Stimulated activated naive CD8-positive, alpha-beta T cell treated with anti-CD3 and anti-CD28 coated beads, Interleukin-15, Interleukin-2, amounts not matched to agents 100 ng/mL and 50 ng/mL, for 24 hours (primary cell): ENCODE results near the gene GLI2.

Source experiments
- H3K27ac Mint-ChIP-seq: one replicate; pipeline ENCODE4 v1.8.0; 2021; ENCODE audit warnings: mild to moderate bottlenecking, mixed read lengths
- H3K27me3 Mint-ChIP-seq: one replicate; pipeline ENCODE4 v1.8.0; 2021; ENCODE audit warnings: mixed read lengths
- H3K36me3 Mint-ChIP-seq: one replicate; pipeline ENCODE4 v1.8.0; 2021; ENCODE audit warnings: low read depth, mixed read lengths
- H3K4me1 Mint-ChIP-seq: one replicate; pipeline ENCODE4 v1.8.0; 2021; ENCODE audit warnings: low read depth, mixed read lengths
- H3K4me3 Mint-ChIP-seq: one replicate; pipeline ENCODE4 v1.8.0; 2021; ENCODE audit warnings: mild to moderate bottlenecking, mixed read lengths
- H3K9me3 Mint-ChIP-seq: one replicate; pipeline ENCODE4 v1.8.0; 2021; ENCODE audit warnings: mixed read lengths

GLI2 gene

DNA sequence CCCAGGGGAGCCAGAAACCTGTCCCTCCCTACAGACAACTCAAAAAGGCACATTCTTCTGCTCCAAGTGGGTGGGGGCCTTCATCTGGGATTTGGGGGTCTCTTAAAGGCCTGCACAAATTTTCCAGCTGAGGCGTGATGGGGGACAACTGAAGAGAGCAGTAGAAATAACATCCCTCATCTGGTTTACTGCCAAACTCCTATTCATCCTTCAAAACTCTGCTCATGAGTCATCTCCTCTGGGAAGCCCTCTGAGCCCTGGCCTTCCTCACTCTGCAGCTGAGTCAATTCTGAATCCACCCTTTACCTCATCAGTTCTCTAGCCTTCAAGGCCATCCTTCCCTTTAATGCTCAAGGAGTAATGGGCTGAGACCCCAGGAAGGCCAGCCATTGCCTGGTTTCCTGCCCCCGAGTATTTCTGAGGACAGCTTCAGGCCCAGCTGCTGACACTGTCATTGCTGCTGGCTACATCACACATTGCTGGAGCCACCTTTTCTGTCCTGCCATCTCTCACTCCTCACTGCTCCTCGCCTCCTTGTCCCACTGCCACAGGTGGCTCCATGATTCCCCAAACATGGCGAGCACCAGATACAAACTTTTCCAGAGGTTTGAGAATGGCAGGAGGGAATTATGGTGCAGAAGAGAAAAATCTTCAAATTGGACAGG is 32.2 kb upstream of the GLI2 start:
- no peaks in the 10 kb centered on the region for H3K9me3 Mint-ChIP-seq

DNA sequence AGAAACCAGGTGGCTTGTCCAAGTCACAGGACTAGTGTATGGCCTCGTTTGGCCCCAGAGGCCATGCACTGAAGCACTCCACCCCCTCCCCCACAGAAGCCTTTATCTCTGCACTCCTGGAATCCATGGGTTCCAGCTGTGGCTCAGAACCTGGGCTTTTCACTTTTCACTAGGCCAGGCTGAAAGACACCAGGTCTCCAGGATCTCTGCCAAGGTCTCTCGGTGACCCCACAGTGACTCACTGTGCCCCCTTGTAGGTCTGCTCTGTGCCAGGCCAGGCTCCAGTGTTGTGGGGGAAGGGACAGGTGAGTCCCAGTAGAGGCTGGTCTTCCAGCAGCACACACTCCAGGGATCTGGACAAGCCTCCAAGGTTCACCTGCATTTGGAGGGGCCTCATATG is 31.0 kb upstream of the GLI2 start:
- Mint-ChIP-seq H3K4me3 (no peak overlapping the region), H3K27ac (no peak overlapping the region), H3K27me3 (peaks cover 6% of the 10 kb centered on the region), H3K36me3 (no peaks in the 10 kb centered on the region), H3K9me3 (no peaks in the 10 kb centered on the region), H3K4me1 (no peaks in the 10 kb centered on the region)

More for the DNA sequence above, 32.2 kb upstream of the GLI2 start:
- no peak overlapping the region for H3K4me3 Mint-ChIP-seq
- no peak overlapping the region for H3K27ac Mint-ChIP-seq
- H3K27me3 Mint-ChIP-seq = peaks cover 3% of the 10 kb centered on the region
- H3K4me1 Mint-ChIP-seq = no peaks in the 10 kb centered on the region
- no peaks in the 10 kb centered on the region for H3K36me3 Mint-ChIP-seq

DNA sequence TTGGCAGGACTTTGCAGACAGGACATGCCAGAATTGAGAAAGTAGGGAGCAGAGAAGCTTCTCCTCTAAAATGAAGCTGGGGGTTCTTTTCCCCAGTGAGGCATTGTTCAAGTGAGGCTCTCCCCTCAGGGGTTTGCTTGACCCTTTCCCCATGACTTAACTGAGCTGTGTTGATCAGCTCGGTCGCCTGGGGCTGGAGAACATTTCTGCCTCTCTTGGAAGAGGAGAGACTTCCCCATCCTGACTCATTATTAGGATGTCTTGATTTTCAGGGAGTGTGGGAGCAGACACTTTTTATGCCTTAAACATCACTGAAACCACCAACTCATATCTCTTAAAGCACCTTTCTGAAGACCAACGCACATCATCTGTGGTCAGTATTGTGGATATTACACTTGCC is 27.9 kb upstream of the GLI2 start:
- Mint-ChIP-seq H3K36me3 (no peaks in the 10 kb centered on the region), H3K4me3 (no peak overlapping the region), H3K27ac (no peak overlapping the region), H3K9me3 (no peaks in the 10 kb centered on the region), H3K4me1 (no peaks in the 10 kb centered on the region), H3K27me3 (peaks cover 3% of the 10 kb centered on the region)

DNA sequence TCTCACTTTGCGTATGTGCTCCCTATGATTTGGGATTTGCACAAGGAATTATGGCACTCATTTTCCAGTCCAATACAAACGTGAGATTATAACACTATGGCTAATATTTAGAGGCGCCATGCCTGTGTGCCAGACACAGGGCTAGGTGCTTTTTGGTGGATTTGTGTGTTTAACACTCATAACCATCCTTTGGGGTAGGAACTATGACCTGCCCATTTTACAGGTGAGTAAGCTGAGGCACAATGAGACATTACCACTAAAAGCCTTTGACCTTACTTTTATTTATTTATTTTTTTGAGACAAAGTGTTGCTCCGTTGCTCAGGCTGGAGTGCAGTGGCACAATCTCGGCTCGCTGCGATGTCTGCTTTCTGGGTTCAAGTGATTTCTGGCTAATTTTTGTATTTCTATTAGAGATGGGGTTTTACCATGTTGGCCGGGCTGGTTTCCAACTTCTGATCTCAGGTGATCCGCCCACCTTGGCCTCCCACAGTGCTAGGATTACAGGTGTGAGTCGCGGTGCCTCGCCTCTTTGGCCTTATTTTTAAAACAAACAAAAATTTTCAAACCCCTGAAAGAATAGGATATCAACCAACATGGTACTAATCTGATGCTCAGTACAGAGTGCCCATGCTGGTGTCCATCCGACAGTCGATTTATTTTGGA is 26.6 kb upstream of the GLI2 start:
- H3K9me3 Mint-ChIP-seq = no peaks in the 10 kb centered on the region
- peaks cover 3% of the 10 kb centered on the region for H3K27me3 Mint-ChIP-seq
- no peak overlapping the region for H3K27ac Mint-ChIP-seq
- no peaks in the 10 kb centered on the region for H3K36me3 Mint-ChIP-seq
- no peak overlapping the region for H3K4me3 Mint-ChIP-seq
- no peaks in the 10 kb centered on the region for H3K4me1 Mint-ChIP-seq

DNA sequence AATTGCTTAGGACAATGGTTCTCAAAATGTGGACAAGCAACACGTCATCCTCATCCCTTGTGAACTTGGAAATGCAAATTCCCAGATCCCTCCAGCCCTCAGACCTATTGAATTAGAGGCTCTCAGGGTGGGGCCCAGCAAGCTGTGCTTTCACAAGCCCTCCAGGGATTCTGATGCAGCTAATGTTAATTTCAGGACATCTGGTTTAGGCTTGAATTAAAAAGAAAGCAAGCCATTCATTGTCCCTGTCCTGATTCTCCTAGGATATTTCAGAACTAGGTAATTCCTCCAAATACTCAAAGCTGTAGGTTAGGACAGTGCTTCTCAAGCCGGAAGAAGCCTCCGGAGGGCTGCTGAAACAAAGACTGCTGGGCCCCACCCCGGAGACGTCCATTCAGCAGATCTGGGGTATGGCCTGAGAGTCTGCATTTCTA is 26.0 kb upstream of the GLI2 start:
- H3K27me3 Mint-ChIP-seq = peaks cover 3% of the 10 kb centered on the region
- H3K9me3 Mint-ChIP-seq = no peaks in the 10 kb centered on the region
- no peaks in the 10 kb centered on the region for H3K4me1 Mint-ChIP-seq

DNA sequence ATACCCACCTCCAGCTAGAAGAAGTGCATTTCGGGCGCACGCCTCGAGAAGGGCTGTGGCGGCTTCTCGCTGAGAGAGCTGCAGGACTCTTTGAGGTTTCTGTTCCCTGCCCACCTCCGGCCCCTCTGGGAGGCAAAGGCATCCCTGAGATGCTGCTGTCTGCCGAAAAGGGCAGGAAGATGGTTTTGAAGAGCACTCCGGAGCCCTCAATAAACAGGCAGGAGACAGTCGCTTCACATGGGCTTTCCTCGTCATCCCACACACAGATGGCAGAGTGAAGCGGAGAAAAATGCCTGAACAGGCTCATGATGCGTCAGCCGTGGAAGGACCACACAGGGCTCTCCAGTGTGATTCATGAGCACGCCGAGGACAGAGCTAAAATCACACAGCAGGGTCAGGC is 25.4 kb upstream of the GLI2 start:
- peaks cover 3% of the 10 kb centered on the region for H3K27me3 Mint-ChIP-seq
- H3K27ac Mint-ChIP-seq = no peak overlapping the region
- no peaks in the 10 kb centered on the region for H3K4me1 Mint-ChIP-seq
- no peaks in the 10 kb centered on the region for H3K9me3 Mint-ChIP-seq
- no peaks in the 10 kb centered on the region for H3K36me3 Mint-ChIP-seq
- H3K4me3 Mint-ChIP-seq = no peak overlapping the region

More for the DNA sequence above, 26.0 kb upstream of the GLI2 start:
- Mint-ChIP-seq H3K27ac (no peak overlapping the region), H3K36me3 (no peaks in the 10 kb centered on the region), H3K4me3 (no peak overlapping the region)

DNA sequence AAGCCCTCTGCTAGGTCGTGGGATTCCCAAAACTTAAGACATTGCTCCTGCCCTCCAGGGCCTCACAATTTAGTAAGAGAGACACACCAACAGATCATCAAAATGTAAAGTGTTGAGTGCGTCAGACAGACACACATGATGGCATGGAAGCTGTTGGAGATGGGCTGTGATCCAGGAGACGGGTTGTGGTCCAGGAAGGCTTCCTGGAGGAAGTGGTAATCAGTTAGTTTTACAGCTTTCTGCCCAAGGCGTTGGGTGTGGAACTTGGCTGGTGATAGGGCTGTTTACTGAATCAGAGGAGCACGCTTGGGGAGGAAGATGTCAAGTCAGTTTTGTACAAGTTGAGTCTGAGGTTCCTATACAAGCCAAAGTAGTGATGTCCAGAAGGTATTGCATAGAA is 24.0 kb upstream of the GLI2 start:
- no peaks in the 10 kb centered on the region for H3K4me1 Mint-ChIP-seq
- H3K36me3 Mint-ChIP-seq = no peaks in the 10 kb centered on the region
- H3K27me3 Mint-ChIP-seq = peaks cover 3% of the 10 kb centered on the region
- no peak overlapping the region for H3K4me3 Mint-ChIP-seq
- no peaks in the 10 kb centered on the region for H3K9me3 Mint-ChIP-seq
- no peak overlapping the region for H3K27ac Mint-ChIP-seq

DNA sequence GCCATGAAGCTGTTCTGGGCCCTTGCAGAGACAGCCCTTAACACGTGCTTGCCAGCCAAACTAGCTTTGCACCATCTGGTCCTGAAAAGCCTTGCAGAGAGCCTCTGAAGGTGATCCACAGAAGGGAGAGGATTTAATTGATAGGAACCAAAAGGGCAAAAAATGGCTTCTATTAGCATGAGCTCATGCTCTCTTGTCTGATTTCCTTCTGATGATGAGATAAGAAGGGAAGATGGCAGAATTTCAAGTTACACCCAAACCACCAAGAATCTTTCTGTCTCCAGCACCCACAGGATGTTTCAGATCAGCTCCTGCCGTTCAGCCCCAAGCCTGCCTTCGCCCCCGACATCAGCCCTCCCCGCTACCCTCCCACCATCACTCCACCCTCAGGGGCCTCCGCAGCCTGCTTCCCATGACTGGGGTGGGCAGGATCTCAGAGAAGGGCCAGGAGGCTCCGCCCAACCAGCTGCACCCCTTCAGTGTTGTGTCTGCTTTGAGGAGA is 23.4 kb upstream of the GLI2 start:
- no peaks in the 10 kb centered on the region for H3K36me3 Mint-ChIP-seq
- H3K4me1 Mint-ChIP-seq = no peaks in the 10 kb centered on the region
- peaks cover 3% of the 10 kb centered on the region for H3K27me3 Mint-ChIP-seq
- H3K4me3 Mint-ChIP-seq = no peak overlapping the region
- no peak overlapping the region for H3K27ac Mint-ChIP-seq
- H3K9me3 Mint-ChIP-seq = no peaks in the 10 kb centered on the region

DNA sequence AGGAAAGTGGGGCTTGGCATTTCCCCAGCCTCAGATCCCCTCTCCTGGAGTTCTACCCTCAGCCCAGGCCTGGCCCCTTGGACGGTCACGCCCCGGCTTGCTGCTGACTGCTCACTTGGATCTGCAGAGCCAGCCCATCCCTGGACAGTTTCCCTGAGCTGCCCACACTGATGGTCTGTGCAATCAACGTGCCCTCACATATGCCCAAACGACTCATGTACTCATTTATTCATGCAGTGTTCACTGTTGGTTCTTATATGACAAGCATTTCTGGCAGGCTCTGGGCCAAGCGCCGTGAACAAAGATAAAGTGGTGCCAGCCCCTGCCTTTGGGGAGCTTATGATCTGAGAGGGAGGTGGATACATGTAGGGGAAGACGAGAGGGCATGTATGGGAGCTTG is 20.3 kb upstream of the GLI2 start:
- H3K27me3 Mint-ChIP-seq = no peaks in the 10 kb centered on the region
- no peak overlapping the region for H3K27ac Mint-ChIP-seq

DNA sequence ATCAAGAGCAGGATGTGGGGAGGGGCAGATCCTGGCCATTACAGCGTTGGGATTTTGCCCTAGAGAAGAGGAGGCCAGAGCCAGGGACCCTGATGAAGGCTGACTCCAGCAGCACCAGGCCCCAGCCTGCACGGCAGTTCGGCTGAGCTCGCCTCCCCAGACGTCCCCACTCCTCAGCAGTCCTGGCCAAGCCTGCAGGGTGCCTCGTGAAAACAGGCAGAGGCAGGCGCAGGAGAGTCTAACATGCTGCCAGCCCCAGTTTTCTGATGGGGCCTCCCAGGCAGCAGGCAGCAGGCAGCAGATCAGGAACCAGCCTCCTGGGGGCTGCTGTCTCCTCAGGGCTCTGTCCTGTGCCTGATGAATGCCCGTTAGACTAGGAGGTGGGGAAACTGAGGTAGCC is 19.7 kb upstream of the GLI2 start:
- Mint-ChIP-seq H3K36me3 (no peaks in the 10 kb centered on the region), H3K9me3 (no peaks in the 10 kb centered on the region), H3K4me1 (no peaks in the 10 kb centered on the region), H3K27ac (no peak overlapping the region), H3K4me3 (no peak overlapping the region), H3K27me3 (no peaks in the 10 kb centered on the region)

More for the DNA sequence above, 20.3 kb upstream of the GLI2 start:
- Mint-ChIP-seq H3K4me3 (no peak overlapping the region), H3K4me1 (no peaks in the 10 kb centered on the region), H3K36me3 (no peaks in the 10 kb centered on the region), H3K9me3 (no peaks in the 10 kb centered on the region)

DNA sequence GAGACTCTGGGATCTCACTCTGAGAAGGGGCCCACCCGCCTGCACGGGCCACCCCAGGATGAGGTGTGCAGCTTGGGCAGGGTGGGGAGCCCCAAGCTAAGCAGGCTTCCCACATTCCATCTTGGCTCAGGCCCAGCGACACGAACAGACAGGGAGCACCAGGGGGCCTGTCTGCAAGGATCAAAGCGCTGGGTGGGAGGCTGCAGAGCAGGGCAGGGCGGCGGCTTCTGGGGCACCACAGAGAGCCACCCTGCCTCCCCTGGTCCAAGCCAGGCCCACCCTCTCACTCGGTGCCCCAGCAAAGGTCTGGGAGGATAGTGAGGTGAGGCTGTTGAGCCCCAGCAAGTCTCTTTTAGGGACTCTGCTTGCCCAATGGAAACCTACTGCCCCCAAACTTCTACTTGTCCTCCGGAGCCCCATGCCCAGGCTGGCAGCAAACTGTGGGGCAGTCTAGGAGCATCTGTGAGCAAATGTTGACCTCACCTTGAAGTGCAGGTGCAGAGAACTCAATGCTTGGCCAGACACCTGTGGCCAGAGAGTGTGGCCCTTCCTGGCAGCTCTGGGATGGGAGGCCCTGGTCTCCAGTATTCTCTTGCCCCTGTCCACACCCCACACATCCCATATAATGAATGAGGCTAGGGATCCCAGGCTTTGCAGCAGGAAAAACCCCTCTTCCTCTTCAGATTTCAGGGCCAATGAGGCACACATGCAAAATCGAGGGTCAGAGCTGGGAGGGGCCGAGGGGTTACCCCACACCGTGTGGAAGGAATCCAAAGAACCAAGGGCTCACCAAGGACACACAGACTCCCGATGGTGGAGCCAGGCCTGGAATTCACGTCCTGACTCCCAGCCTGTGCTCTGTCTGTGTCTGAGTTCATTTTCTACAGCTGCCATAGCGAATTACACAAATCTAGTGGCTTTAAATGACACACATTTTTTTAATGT is 18.8 kb upstream of the GLI2 start:
- Mint-ChIP-seq H3K4me1 (no peaks in the 10 kb centered on the region), H3K27ac (no peak overlapping the region), H3K36me3 (no peaks in the 10 kb centered on the region), H3K9me3 (no peaks in the 10 kb centered on the region), H3K27me3 (no peaks in the 10 kb centered on the region), H3K4me3 (no peak overlapping the region)

DNA sequence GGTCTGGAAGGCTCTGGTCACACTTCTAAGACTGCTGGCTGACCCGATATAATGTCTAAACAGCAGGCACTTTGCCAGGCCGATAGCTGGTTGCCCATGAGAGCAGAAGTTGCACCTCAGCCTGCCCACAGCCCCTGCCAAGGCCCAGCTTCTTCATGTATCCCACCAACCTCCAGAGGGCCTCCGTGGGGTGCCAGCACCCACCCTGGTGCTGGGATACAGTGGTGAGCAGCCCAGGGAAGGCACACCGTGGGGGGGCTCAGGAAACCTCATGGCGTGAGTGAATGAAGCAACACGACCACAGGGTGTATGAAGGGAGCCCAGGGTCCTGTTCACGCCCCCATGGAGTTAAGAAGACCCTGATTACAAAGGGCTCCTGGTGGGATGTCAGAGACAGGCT is 16.2 kb upstream of the GLI2 start:
- Mint-ChIP-seq H3K27me3 (no peaks in the 10 kb centered on the region), H3K9me3 (no peaks in the 10 kb centered on the region), H3K4me1 (no peaks in the 10 kb centered on the region), H3K27ac (no peak overlapping the region), H3K36me3 (no peaks in the 10 kb centered on the region), H3K4me3 (no peak overlapping the region)

DNA sequence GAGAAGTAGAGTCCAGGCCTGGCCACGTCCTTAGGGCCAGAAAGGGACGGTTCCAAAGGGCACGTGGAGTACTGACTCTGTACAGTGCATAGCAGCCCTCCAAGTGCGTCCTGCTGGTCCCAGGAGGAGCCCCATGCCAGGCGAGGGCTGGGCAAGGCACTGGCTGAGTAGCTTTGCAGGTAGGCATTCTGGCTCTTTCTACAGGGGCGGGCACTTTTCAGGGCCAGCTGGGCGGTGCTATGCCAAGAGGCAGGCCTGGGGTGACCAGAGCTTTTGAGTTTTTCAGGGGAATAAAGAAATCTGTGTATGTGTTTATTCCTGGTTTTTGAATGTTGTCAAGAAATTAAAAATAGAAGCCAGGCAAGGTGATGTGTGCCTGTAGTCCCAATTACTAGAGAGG is 15.4 kb upstream of the GLI2 start:
- Mint-ChIP-seq H3K4me1 (no peaks in the 10 kb centered on the region), H3K9me3 (no peaks in the 10 kb centered on the region), H3K27me3 (no peaks in the 10 kb centered on the region), H3K4me3 (no peak overlapping the region), H3K27ac (no peak overlapping the region), H3K36me3 (no peaks in the 10 kb centered on the region)

DNA sequence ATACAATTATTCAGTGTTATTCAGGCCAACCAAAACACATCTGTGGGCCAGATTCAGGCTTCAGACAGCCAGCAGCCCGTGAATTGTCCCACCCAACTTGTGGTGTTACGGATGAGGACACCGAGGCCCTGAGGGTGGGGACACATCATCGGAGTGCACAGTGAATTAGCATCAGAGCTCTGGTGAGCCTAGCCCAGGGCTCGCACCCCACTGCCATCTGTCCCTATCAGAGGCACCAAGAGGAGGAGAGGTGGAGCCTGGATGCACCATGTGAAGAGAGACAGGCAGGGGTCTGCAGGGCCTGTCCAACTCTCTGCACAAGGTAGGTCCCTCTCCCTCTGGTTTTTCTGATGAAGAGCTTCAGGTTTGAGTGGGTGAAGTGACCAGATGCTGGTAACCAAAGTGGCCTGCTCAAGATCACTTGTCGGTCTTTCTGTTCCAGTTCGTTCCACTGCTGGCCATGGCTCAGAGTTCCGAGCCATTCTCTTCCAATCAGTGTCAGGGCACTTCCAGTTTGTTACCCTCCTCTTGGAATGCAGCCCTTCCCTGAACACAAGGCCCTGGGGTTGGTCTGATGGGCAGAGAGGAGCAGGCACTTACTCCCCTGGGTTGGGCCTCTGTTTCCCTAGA is 14.8 kb upstream of the GLI2 start:
- Mint-ChIP-seq H3K27me3 (no peaks in the 10 kb centered on the region), H3K9me3 (no peaks in the 10 kb centered on the region), H3K4me1 (no peaks in the 10 kb centered on the region), H3K4me3 (no peak overlapping the region), H3K27ac (no peak overlapping the region), H3K36me3 (no peaks in the 10 kb centered on the region)

DNA sequence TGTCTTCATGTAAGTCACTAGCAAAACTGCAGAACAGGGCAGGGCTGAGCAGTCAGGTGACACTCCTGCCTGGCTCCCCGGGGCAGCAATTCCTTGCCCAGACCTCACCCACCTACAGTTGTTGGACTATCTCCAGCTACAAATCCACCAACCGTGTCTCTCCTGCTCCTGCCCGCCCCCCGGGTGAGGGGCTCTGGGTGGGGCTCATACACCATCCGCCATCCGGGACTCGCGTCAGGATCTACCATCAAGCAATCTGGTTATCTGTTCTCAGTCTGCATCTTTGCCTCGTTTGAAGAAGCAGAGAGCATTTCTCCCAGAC is 13.5 kb upstream of the GLI2 start:
- H3K36me3 Mint-ChIP-seq = no peaks in the 10 kb centered on the region
- H3K27me3 Mint-ChIP-seq = no peaks in the 10 kb centered on the region
- H3K4me1 Mint-ChIP-seq = no peaks in the 10 kb centered on the region
- H3K9me3 Mint-ChIP-seq = no peaks in the 10 kb centered on the region
- H3K27ac Mint-ChIP-seq = no peak overlapping the region
- no peak overlapping the region for H3K4me3 Mint-ChIP-seq
